CD4-positive, alpha-beta T cell (primary cell): ENCODE data around the gene CLEC18A. TPM values are rescaled to one million over a fixed set of nuclear protein-coding genes. Genes with fewer than 3 reads are reported as not detected.

ENCODE experiments used
- ATAC-seq: fragments of 200-7000 bp; cut with Tn5 transposase; one replicate; pipeline ENCODE4 v1.10.0; 2022; ENCODE audit warnings: mild to moderate bottlenecking; ENCODE audit not compliant: poor library complexity
- CTCF ChIA-PET: fragments of 350-600 bp; sonication (Branson Sonifier 250); formaldehyde crosslinking; loops from one replicate; lab custom pipeline; 2021; ENCODE audit warnings: antibody characterized with exemption, inconsistent platforms; lab: Charles Lee
- POLR2A ChIA-PET: fragments of 350-600 bp; sonication (Branson Sonifier 250); formaldehyde crosslinking; loops from one replicate; lab custom pipeline; 2021; ENCODE audit warnings: antibody characterized with exemption, inconsistent platforms; lab: Charles Lee
- DNase-seq, 14 experiments: peaks; one replicate each; pipeline ENCODE4 v3.0.0-alpha.2; 2013 to 2020; ENCODE audit warnings: mixed read lengths in 2 of 14
- H3K27ac ChIP-seq, 2 donors: one replicate each; pipeline versions ENCODE4 v1.5.1 to v1.7.0; 2013; ENCODE audit warnings: low read length in 2 of 2, low read depth in 1 of 2, mild to moderate bottlenecking in 1 of 2
- H3K27me3 ChIP-seq, 2 experiments: 1 replicate in 1 of 2; 2 replicates in 1 of 2; pipeline versions ENCODE4 v1.6.1 to v1.7.0; 2013; ENCODE audit warnings: low read length in 2 of 2, control low read depth in 1 of 2, mild to moderate bottlenecking in 1 of 2, moderate library complexity in 1 of 2; ENCODE audit not compliant: insufficient read depth in 2 of 2, control insufficient read depth in 1 of 2
- H3K36me3 ChIP-seq: one replicate; pipeline ENCODE4 v1.6.1; 2013; ENCODE audit warnings: low read length, control low read depth; ENCODE audit not compliant: insufficient read depth
- H3K4me1 ChIP-seq: one replicate; pipeline ENCODE4 v1.6.1; 2013; ENCODE audit warnings: low read length, control low read depth; ENCODE audit not compliant: insufficient read depth
- H3K4me3 ChIP-seq: one replicate; pipeline ENCODE4 v1.5.1; 2013; ENCODE audit warnings: mild to moderate bottlenecking, low read length, moderate library complexity
- H3K9me3 ChIP-seq, 2 experiments: 1 replicate in 1 of 2; 2 replicates in 1 of 2; pipeline versions ENCODE4 v1.6.1 to v1.7.0; 2013; ENCODE audit warnings: low read length in 2 of 2, mild to moderate bottlenecking in 2 of 2, control low read depth in 1 of 2, moderate library complexity in 1 of 2; ENCODE audit not compliant: control insufficient read depth in 1 of 2, insufficient read depth in 1 of 2
- H3K27ac Mint-ChIP-seq: one replicate; pipeline ENCODE4 v1.8.0; 2020; ENCODE audit warnings: mixed read lengths
- H3K27me3 Mint-ChIP-seq: one replicate; pipeline ENCODE4 v1.8.0; 2021; ENCODE audit warnings: mixed read lengths
- H3K36me3 Mint-ChIP-seq: one replicate; pipeline ENCODE4 v1.8.0; 2021; ENCODE audit warnings: low read depth, mixed read lengths
- H3K4me1 Mint-ChIP-seq: one replicate; pipeline ENCODE4 v1.8.0; 2021; ENCODE audit warnings: low read depth, mixed read lengths
- H3K4me3 Mint-ChIP-seq: one replicate; pipeline ENCODE4 v1.8.0; 2020; ENCODE audit warnings: mild to moderate bottlenecking, mixed read lengths
- H3K9me3 Mint-ChIP-seq: one replicate; pipeline ENCODE4 v1.8.0; 2020; ENCODE audit warnings: mixed read lengths
- CTCF ChIP-seq: fragments of 200-600 bp; IDR thresholded peaks from one replicate; pipeline ENCODE4 v1.8.0; 2022; ENCODE audit warnings: antibody characterized with exemption, mild to moderate bottlenecking
- intact Hi-C, 2 experiments: fragments of 100-400 bp; cut with DNase I in 1 of 2; cut with micrococcal nuclease in 1 of 2; formaldehyde crosslinking; loops; one replicate each; pipeline versions ENCODE4 v1.15.1 to v1.9.0; 2023 to 2025; cut with DNase I, micrococcal nuclease
- total RNA-seq, 174 experiments: library from RNA in 2 of 174; stranded (reverse) in 2 of 174; gene quantifications; one replicate each; pipeline ENCODE4 v1.2.3 and lab custom pipeline; 2021 to 2026

The CLEC18A gene
- total RNA-seq, 2 experiments from 2014 or later, result 1.3 to 1.7 TPM

DNA sequence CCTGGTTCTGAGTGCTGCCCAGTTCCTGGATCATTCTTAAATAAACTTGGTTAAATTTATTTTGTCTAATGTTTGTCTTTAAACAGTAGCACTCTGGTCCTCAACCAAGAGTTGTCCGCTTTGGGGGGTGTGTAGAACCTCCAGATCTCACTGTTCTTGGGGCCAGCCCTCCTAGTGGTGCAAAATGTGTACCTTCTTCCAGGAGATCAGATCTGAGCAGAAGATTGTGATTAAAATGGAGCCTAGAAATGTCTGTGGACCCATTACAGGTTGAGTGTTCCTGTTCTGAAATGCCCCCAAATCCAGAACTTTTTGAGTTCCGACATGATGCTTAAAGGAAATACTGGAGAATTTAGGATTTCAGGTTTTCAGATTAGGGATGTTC, 46.0 kb upstream of the CLEC18A start:
- H3K4me3 ChIP-seq, result no peak overlapping the region
- Mint-ChIP-seq H3K36me3 (peaks cover 61% of the 10 kb centered on the region), H3K9me3 (no peaks in the 10 kb centered on the region), H3K4me1 (no peaks in the 10 kb centered on the region), H3K27me3 (no peaks in the 10 kb centered on the region), H3K4me3 (no peak overlapping the region), H3K27ac (no peak overlapping the region)
- ChIA-PET POLR2A (no interaction called here), CTCF (no interaction called here)
- intact Hi-C loops, result no loop called here
- H3K9me3 ChIP-seq, result no peaks in the 10 kb centered on the region
- DNase-seq, result no peak
- no peaks in the 10 kb centered on the region for H3K27me3 ChIP-seq
- H3K27ac ChIP-seq, result no peak overlapping the region
- no peak for TF ChIP-seq CTCF
- H3K4me1 ChIP-seq, result no peaks in the 10 kb centered on the region
- ATAC-seq, result no peak
- peaks cover 41% of the 10 kb centered on the region for H3K36me3 ChIP-seq

DNA sequence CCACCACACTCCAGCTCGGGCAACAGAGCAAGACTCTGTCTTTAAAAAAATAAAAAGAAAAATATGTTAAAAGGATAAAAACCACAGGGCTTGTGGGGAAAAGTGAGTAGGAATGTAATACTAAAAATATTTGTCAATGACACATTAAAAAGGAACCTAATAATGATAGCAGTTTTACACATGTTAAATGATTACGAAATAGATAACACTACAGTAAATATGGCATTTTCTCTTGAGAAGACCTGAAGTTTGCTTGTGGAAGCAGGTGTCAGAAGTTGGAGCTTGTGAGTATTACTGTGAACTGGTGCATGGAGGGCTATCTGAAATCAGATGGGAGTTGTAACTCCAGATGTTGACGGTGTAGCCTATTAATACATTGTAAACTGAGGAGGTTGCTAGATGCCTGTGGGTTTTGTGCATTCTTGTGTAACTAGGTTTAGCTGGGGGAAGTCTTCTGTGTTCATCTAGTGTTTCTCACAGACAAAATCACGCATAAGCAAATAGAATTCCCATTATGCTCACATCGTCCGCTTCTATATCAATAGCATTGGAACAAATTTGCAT, 44.2 kb upstream of the CLEC18A start:
- DNase-seq (no peak), ATAC-seq (no peak)
- no peak for TF ChIP-seq CTCF
- POLR2A ChIA-PET, result no interaction called here
- no peaks in the 10 kb centered on the region for H3K27me3 ChIP-seq
- H3K36me3 Mint-ChIP-seq, result peaks cover 58% of the 10 kb centered on the region
- no peaks in the 10 kb centered on the region for H3K9me3 Mint-ChIP-seq
- no peak overlapping the region for H3K27ac ChIP-seq
- no peaks in the 10 kb centered on the region for H3K4me1 ChIP-seq
- intact Hi-C loops, result no loop called here
- H3K9me3 ChIP-seq, result no peaks in the 10 kb centered on the region
- no peak overlapping the region for H3K4me3 Mint-ChIP-seq
- H3K4me1 Mint-ChIP-seq, result no peaks in the 10 kb centered on the region
- CTCF ChIA-PET, result no interaction called here
- H3K27ac Mint-ChIP-seq, result no peak overlapping the region
- H3K4me3 ChIP-seq, result no peak overlapping the region
- no peaks in the 10 kb centered on the region for H3K27me3 Mint-ChIP-seq
- H3K36me3 ChIP-seq, result peaks cover 38% of the 10 kb centered on the region

DNA sequence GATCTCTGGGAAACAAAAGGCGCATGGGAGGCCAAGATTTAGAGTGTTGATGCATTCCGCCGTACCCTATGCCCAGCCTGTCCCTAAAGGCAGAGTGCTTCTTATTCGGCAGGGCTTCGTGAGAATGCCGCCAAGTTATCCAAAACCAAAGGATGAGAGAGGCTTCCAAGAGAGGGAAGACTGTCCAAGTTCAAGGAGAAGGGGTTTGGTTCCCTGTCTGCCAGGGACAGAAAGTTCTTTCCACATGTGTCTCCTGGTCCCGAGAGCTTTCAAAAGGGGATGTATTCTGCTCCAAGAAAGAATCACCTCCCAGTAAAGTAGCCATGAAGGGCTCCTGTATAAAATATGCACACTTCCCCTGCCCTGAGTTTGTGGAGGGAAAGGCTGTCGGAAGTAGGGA, 42.1 kb upstream of the CLEC18A start:
- Mint-ChIP-seq H3K27me3 (no peaks in the 10 kb centered on the region), H3K4me1 (no peaks in the 10 kb centered on the region), H3K4me3 (no peak overlapping the region), H3K9me3 (no peaks in the 10 kb centered on the region), H3K36me3 (peaks cover 53% of the 10 kb centered on the region), H3K27ac (no peak overlapping the region)
- H3K4me3 ChIP-seq, result no peak overlapping the region
- no peaks in the 10 kb centered on the region for H3K27me3 ChIP-seq
- no peak for ATAC-seq
- CTCF ChIA-PET, result no interaction called here
- POLR2A ChIA-PET, result no interaction called here
- no peak for DNase-seq
- intact Hi-C loops, result no loop called here
- H3K4me1 ChIP-seq, result no peaks in the 10 kb centered on the region
- H3K9me3 ChIP-seq, result no peaks in the 10 kb centered on the region
- peaks cover 28% of the 10 kb centered on the region for H3K36me3 ChIP-seq
- H3K27ac ChIP-seq, result no peak overlapping the region
- TF ChIP-seq CTCF, result no peak
